SH-SY5Y (cell line): ENCODE measurements around the gene MLH3.

ENCODE experiments used
- GATA2 ChIP-seq: IDR thresholded peaks from 2 replicates; pipeline ENCODE4 v1.6.1; 2011; ENCODE audit warnings: mild to moderate bottlenecking, low read depth, low read length
- GATA3 ChIP-seq: IDR thresholded peaks from 2 replicates; pipeline ENCODE4 v1.6.1; 2011; ENCODE audit warnings: low read depth, mild to moderate bottlenecking, low read length, moderate library complexity

Gene MLH3

GRCh38 chr14:75050852-75051555 lies at the start of gene MLH3:
MLH3 (minus strand) TSS chr14:75051467; CDS start chr14:75049655, 1,812 bp downstream.
- peak; percentile 11; the same call in 1 of the 2 replicates for TF ChIP-seq GATA2
- TF ChIP-seq GATA3 = no peak

GRCh38 chr14:75098682-75099081 lies 47.4 kb upstream of the MLH3 start:
- TF ChIP-seq GATA3 = no peak
- TF ChIP-seq GATA2 = no peak

GRCh38 chr14:75098212-75098611 lies 46.9 kb upstream of the MLH3 start:
- TF ChIP-seq GATA3 = no peak
- TF ChIP-seq GATA2 = no peak

- TF ChIP-seq GATA2 = no peak
- TF ChIP-seq GATA3 = no peak
Measured at GRCh38 chr14:75096959-75097358, 45.7 kb upstream of the MLH3 start.

GRCh38 chr14:75095690-75096089 lies 44.4 kb upstream of the MLH3 start:
- TF ChIP-seq GATA3 = no peak
- no peak for TF ChIP-seq GATA2

- TF ChIP-seq GATA2 (no peak), GATA3 (no peak)
Measured at GRCh38 chr14:75094896-75095295, 43.6 kb upstream of the MLH3 start.

GRCh38 chr14:75092698-75093097 lies 41.4 kb upstream of the MLH3 start:
- no peak for TF ChIP-seq GATA3
- TF ChIP-seq GATA2 = no peak

DNA sequence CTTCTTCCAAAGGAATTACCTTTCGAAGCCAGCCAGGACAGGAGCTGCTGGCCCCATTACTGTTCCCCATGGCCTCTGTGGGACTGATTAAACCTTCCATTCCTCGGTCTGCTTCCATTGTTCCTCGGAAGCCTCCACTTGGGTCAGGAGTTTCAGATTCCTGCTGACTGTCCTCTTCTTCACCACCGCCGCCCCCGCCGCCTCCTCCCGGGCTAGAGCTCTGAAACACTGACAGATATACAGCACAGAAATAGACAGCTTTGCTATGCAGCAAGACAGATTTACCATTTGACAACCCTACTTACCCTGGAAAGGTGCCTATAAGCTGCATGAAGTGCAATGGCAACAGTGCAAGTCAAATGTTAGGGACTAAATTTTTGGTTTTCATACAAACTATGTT lies 40.0 kb upstream of the MLH3 start:
- TF ChIP-seq GATA2 (no peak), GATA3 (no peak)

DNA sequence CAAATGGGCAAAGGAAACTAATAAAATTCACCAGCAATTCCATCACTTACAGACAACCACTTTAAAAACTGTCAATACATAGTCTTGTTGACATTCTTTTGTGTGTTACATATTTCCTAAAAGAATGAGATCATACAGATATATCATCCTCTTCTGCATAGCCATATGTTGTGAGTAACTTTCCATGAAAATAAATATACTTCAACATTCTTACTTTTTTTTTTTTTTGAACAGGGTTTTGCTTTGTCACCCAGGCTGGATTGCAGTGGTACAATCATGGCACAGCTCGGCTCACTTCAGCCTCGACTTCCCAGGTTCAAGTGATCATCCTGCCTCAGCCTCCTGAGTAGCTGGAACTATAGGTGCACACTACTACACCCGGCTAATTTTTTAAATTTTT lies 39.1 kb upstream of the MLH3 start:
- TF ChIP-seq GATA2 (no peak), GATA3 (no peak)

- TF ChIP-seq GATA3 (no peak), GATA2 (no peak)
Measured at GRCh38 chr14:75088566-75089373, 37.5 kb upstream of the MLH3 start.

DNA sequence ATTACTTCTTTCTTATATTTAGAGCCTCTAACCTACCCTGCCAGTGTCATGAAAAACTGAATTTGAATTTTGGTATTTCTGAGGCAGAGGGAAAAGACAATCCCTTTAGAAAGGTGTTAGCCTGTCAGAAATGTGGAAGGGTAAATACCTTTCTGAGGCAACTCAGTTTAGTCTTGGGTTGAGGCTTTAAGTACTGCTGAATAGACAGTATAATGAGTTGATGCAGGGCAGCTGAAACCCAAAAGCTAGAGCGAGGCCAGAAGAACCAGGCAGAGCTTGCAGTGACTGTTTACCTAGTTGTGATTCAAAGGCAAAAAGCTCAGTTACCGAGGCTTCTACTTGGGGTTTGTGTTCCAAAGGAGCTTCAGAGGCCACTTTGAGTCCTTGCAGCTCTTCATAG lies 36.9 kb upstream of the MLH3 start:
- TF ChIP-seq GATA2 (no peak), GATA3 (no peak)

- TF ChIP-seq GATA3 = no peak
Measured at GRCh38 chr14:75084513-75084912, 33.2 kb upstream of the MLH3 start.

- TF ChIP-seq GATA2 (no peak), GATA3 (no peak)
Measured at GRCh38 chr14:75083271-75083670, 32.0 kb upstream of the MLH3 start.

- TF ChIP-seq GATA3 (no peak), GATA2 (no peak)
Measured at GRCh38 chr14:75081660-75082229, 30.5 kb upstream of the MLH3 start.

DNA sequence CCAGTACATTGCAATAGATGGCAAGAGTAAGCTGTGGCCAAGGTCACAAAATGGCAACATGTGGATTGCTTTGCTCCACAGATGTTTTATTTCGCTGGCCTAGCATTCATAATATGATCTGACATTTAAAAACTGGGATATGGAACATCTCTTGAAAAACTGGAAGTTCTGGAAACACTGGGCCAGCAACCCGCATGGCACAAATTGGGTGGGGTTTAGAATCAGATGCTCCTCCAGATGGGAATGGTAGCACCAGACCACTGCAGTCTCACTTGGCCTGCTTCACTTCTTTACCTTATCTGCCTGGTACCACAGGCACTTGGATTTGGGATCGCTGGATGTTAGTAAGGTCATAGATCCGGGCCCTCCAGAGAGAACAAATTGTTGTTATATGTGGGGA lies 28.3 kb upstream of the MLH3 start:
- TF ChIP-seq GATA3 (no peak), GATA2 (no peak)

GRCh38 chr14:75077794-75078193 lies 26.5 kb upstream of the MLH3 start:
- no peak for TF ChIP-seq GATA3
- no peak for TF ChIP-seq GATA2
